B cell (primary cell): Measurements from ENCODE around the gene PLEKHA5. TPM values are rescaled to one million over a fixed set of nuclear protein-coding genes. Genes with fewer than 3 reads are reported as not detected.

ENCODE experiments used
- ATAC-seq: fragments of 200-7000 bp; cut with Tn5 transposase; one replicate; pipeline ENCODE4 v1.10.0; 2021; ENCODE audit warnings: low read depth, mild to moderate bottlenecking, moderate number of reproducible peaks, moderate library complexity
- CTCF ChIA-PET: fragments of 350-600 bp; sonication (Branson Sonifier 250); formaldehyde crosslinking; loops from one replicate; lab custom pipeline; 2021; ENCODE audit warnings: antibody characterized with exemption, inconsistent platforms; lab: Charles Lee
- POLR2A ChIA-PET: fragments of 350-600 bp; sonication (Branson Sonifier 250); formaldehyde crosslinking; loops from one replicate; lab custom pipeline; 2021; ENCODE audit warnings: antibody characterized with exemption; lab: Charles Lee
- DNase-seq: peaks from one replicate; pipeline ENCODE4 v3.0.0; 2013
- H2AFZ ChIP-seq: 2 replicates; pipeline ENCODE4 v1.6.1; 2012; ENCODE audit warnings: mild to moderate bottlenecking, low read depth, low read length; ENCODE audit not compliant: insufficient read depth, poor library complexity, severe bottlenecking
- H3K27ac ChIP-seq, 2 donors: 1 replicate in 1 of 2; 2 replicates in 1 of 2; pipeline ENCODE4 v1.5.1; 2012 to 2013; ENCODE audit warnings: low read length in 2 of 2, mild to moderate bottlenecking in 2 of 2, moderate library complexity in 1 of 2
- H3K27me3 ChIP-seq, 4 experiments: fragments of 200-600 bp in 1 of 4; sonication (generic) in 1 of 4; replicated peaks in 1 of 4; 1 replicate in 2 of 4; 2 replicates in 2 of 4; pipeline versions ENCODE4 v1.6.1 to v1.7.0; 2013 to 2016; ENCODE audit warnings: low read length in 3 of 4, mild to moderate bottlenecking in 2 of 4, mixed read lengths in 1 of 4, moderate library complexity in 1 of 4; ENCODE audit not compliant: insufficient read depth in 4 of 4, control insufficient read depth in 3 of 4; ENCODE audit errors: control extremely low read depth in 1 of 4
- H3K36me3 ChIP-seq, 2 experiments: replicated peaks in 1 of 2; 1 replicate in 1 of 2; 2 replicates in 1 of 2; pipeline versions ENCODE4 v1.6.1 to v1.7.1; 2013; ENCODE audit warnings: low read length in 1 of 2; ENCODE audit not compliant: insufficient read depth in 2 of 2, control insufficient read depth in 1 of 2; ENCODE audit errors: control extremely low read depth in 1 of 2, extremely low read depth in 1 of 2
- H3K4me1 ChIP-seq, 2 donors: fragments of 200-600 bp in 1 of 2; sonication (generic) in 1 of 2; 1 replicate in 1 of 2; 2 replicates in 1 of 2; pipeline versions ENCODE4 v1.5.1 to v1.6.1; 2013 to 2017; ENCODE audit warnings: low read length in 2 of 2; ENCODE audit not compliant: control insufficient read depth in 2 of 2, insufficient read depth in 2 of 2
- H3K4me2 ChIP-seq: replicated peaks from 2 replicates; pipeline ENCODE3; 2012; ENCODE audit warnings: mild to moderate bottlenecking, low read depth, low read length; ENCODE audit not compliant: poor library complexity, severe bottlenecking
- H3K4me3 ChIP-seq, 5 experiments: fragments of 200-600 bp in 1 of 5; sonication (generic) in 1 of 5; 1 replicate in 3 of 5; 2 replicates in 2 of 5; pipeline versions ENCODE4 v1.5.1 to v1.7.0; 2011 to 2016; ENCODE audit warnings: low read length in 4 of 5, mild to moderate bottlenecking in 4 of 5, low read depth in 2 of 5, control low read depth in 1 of 5, moderate library complexity in 1 of 5; ENCODE audit not compliant: insufficient read depth in 1 of 5; ENCODE audit errors: control extremely low read depth in 1 of 5, extremely low read depth in 1 of 5
- H3K79me2 ChIP-seq: fragments of 200-600 bp; sonication (generic); one replicate; pipeline ENCODE4 v1.6.0; 2016; ENCODE audit warnings: low read length; ENCODE audit not compliant: control insufficient read depth, insufficient read depth
- H3K9ac ChIP-seq: fragments of 200-600 bp; sonication (generic); 2 replicates; pipeline ENCODE4 v1.6.1; 2017; ENCODE audit warnings: mild to moderate bottlenecking, low read length, moderate library complexity
- H3K9me3 ChIP-seq, 3 donors: one replicate each; pipeline versions ENCODE4 v1.6.1 to v1.7.1; 2013; ENCODE audit warnings: low read length in 2 of 3; ENCODE audit not compliant: control insufficient read depth in 2 of 3, insufficient read depth in 1 of 3; ENCODE audit errors: control extremely low read depth in 1 of 3
- H4K20me1 ChIP-seq: 2 replicates; pipeline ENCODE4 v1.6.0; 2012; ENCODE audit warnings: mild to moderate bottlenecking, low read length; ENCODE audit not compliant: insufficient read depth, control insufficient read depth, poor library complexity, severe bottlenecking
- H3K27ac Mint-ChIP-seq: one replicate; pipeline ENCODE4 v1.8.0; 2021; ENCODE audit warnings: mixed read lengths
- H3K27me3 Mint-ChIP-seq: one replicate; pipeline ENCODE4 v1.8.0; 2021; ENCODE audit warnings: mixed read lengths
- H3K4me1 Mint-ChIP-seq: one replicate; pipeline ENCODE4 v1.8.0; 2021; ENCODE audit warnings: mixed read lengths
- H3K4me3 Mint-ChIP-seq: one replicate; pipeline ENCODE4 v1.8.0; 2021; ENCODE audit warnings: mixed read lengths
- H3K9me3 Mint-ChIP-seq: one replicate; pipeline ENCODE4 v1.8.0; 2022; ENCODE audit warnings: mixed read lengths; ENCODE audit not compliant: insufficient read depth
- EZH2 ChIP-seq: IDR thresholded peaks from 2 replicates; pipeline ENCODE4 v1.6.1; 2012; ENCODE audit warnings: borderline replicate concordance, low read depth, mild to moderate bottlenecking, moderate library complexity, low read length; ENCODE audit not compliant: insufficient read depth, poor library complexity, severe bottlenecking
- WGBS: methylation state at CpG from one replicate; pipeline ENCODE4 v1.1.5; 2013; ENCODE audit warnings: missing lambda C conversion rate; ENCODE audit not compliant: insufficient coverage; 5-methylcytosine and 5-hydroxymethylcytosine counted together
- intact Hi-C: fragments of 100-400 bp; cut with micrococcal nuclease; formaldehyde crosslinking; loops from one replicate; pipeline ENCODE4 v1.10.0; 2022
- polyA plus RNA-seq: library from polyadenylated mRNA; depleted of rRNA; stranded (reverse); fragments of >200 nt; gene quantifications from 2 replicates; pipeline ENCODE4 v1.2.3, GENCODE V29; 2012
- total RNA-seq, 2 donors: library from RNA; stranded (reverse); fragments of 120-200 nt in 1 of 2; gene quantifications; 1 replicate in 1 of 2; 2 replicates in 1 of 2; pipeline versions ENCODE4 v1.2.3 to v1.2.4, GENCODE V29; 2013 to 2022
- TF ChIP-seq, protein P1 (sequence below): fragments of 200-600 bp; IDR thresholded peaks from one replicate; pipeline ENCODE4 v1.8.0; 2022; ENCODE audit warnings: antibody characterized with exemption, mild to moderate bottlenecking

PLEKHA5 gene
- total and polyA plus RNA-seq, 2 donors (not counting 1 experiment from before 2014, with no cell fraction given) = 0.03 to 0.22 TPM

- no peaks in the 10 kb centered on the region for H3K27me3 Mint-ChIP-seq
- ATAC-seq = no peak
- WGBS = no CpG with 5 or more reads among the region's 2 CpGs
- Histone ChIP-seq H3K27me3 (no peaks in the 10 kb centered on the region), H3K36me3 (no peaks in the 10 kb centered on the region), H3K27ac (no peak overlapping the region), H3K9ac (no peak overlapping the region), H3K9me3 (no peaks in the 10 kb centered on the region), H2AFZ (no peak overlapping the region), H3K4me3 (no peak overlapping the region), H4K20me1 (no peaks in the 10 kb centered on the region), H3K4me2 (no peak overlapping the region), H3K4me1 (no peaks in the 10 kb centered on the region), H3K79me2 (no peaks in the 10 kb centered on the region)
- no peak overlapping the region for H3K4me3 Mint-ChIP-seq
- intact Hi-C loops = no loop called here
- ChIA-PET CTCF (interaction anchor here (1.3 kb wide), 1 partner anchor 14 kb away, joined by 4 read pairs; no protein-coding TSS in a partner anchor), POLR2A (no interaction called here)
- no peaks in the 10 kb centered on the region for H3K4me1 Mint-ChIP-seq
- DNase-seq = no peak
- no peaks in the 10 kb centered on the region for H3K9me3 Mint-ChIP-seq
- no peak overlapping the region for H3K27ac Mint-ChIP-seq
- TF ChIP-seq, protein P1, sequence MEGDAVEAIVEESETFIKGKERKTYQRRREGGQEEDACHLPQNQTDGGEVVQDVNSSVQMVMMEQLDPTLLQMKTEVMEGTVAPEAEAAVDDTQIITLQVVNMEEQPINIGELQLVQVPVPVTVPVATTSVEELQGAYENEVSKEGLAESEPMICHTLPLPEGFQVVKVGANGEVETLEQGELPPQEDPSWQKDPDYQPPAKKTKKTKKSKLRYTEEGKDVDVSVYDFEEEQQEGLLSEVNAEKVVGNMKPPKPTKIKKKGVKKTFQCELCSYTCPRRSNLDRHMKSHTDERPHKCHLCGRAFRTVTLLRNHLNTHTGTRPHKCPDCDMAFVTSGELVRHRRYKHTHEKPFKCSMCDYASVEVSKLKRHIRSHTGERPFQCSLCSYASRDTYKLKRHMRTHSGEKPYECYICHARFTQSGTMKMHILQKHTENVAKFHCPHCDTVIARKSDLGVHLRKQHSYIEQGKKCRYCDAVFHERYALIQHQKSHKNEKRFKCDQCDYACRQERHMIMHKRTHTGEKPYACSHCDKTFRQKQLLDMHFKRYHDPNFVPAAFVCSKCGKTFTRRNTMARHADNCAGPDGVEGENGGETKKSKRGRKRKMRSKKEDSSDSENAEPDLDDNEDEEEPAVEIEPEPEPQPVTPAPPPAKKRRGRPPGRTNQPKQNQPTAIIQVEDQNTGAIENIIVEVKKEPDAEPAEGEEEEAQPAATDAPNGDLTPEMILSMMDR = peak; percentile 67
- TF ChIP-seq EZH2 = no peak
Observed at GRCh38 chr12:19288603-19289244, 159.2 kb downstream of the PLEKHA5 start.

DNA sequence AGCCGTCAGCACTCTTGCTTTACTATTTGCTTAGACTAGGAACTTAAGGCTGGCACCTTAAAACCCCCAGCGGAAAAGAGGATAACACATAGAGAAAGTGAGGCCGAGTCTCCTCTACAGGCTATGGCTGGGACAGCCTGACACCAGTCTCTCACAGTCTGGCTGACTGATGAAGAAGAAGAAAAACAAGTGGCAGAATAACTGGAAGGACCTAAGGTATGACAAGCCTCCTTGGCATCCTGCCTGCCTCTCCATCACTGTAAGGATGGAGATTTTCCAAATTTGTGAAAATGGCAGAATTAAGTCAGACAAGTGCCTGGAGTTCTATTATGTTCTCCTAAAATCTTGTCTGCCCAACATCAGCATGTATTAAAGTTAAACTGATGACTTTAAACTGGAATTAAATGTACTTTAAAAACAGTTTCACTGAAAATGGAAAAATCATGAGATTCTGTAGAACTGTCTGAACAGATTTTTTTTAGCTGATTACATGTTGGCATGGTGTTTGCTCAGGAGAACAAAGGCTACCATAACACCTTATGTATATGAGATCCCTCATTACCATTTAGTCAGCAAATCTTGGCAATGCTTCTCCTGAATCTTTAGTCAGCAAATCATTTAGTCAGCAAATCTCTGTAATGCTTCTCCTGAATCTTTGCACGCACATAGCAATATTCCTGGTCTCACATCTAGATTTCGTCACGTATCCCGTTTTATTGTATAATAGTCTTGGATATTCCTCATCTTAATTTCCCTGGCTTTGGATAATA lies 169.5 kb downstream of the PLEKHA5 start:
- Histone ChIP-seq H3K36me3 (no peaks in the 10 kb centered on the region), H3K9ac (no peak overlapping the region), H3K4me2 (no peak overlapping the region), H3K9me3 (no peaks in the 10 kb centered on the region), H2AFZ (no peak overlapping the region), H4K20me1 (no peaks in the 10 kb centered on the region), H3K79me2 (no peaks in the 10 kb centered on the region), H3K4me3 (no peak overlapping the region), H3K4me1 (no peaks in the 10 kb centered on the region), H3K27ac (no peak overlapping the region), H3K27me3 (no peaks in the 10 kb centered on the region)
- H3K27ac Mint-ChIP-seq = no peak overlapping the region
- intact Hi-C loops = no loop called here
- H3K4me1 Mint-ChIP-seq = no peaks in the 10 kb centered on the region
- ChIA-PET CTCF (no interaction called here), POLR2A (no interaction called here)
- ATAC-seq = no peak
- no peak for DNase-seq
- no peaks in the 10 kb centered on the region for H3K9me3 Mint-ChIP-seq
- H3K4me3 Mint-ChIP-seq = no peak overlapping the region
- no peak for TF ChIP-seq EZH2
- TF ChIP-seq, protein P1 = no peak
- H3K27me3 Mint-ChIP-seq = no peaks in the 10 kb centered on the region
- 96% methylated on average over 3 of the region's 7 CpGs for WGBS
